NCI-H2081 treated with DMSO at 0.1 percent for 48 hours (cell line): ENCODE data around the gene GSPT2.
"Not testable (repeated sequence)": the region's sequence is repeated elsewhere in the genome, so short reads cannot be mapped to it uniquely, and the experiment has no call there.

ENCODE experiments used
- DNase-seq: peaks from one replicate; lab custom pipeline; 2025; lab: John Stamatoyannopoulos, UW

The GSPT2 gene

DNA sequence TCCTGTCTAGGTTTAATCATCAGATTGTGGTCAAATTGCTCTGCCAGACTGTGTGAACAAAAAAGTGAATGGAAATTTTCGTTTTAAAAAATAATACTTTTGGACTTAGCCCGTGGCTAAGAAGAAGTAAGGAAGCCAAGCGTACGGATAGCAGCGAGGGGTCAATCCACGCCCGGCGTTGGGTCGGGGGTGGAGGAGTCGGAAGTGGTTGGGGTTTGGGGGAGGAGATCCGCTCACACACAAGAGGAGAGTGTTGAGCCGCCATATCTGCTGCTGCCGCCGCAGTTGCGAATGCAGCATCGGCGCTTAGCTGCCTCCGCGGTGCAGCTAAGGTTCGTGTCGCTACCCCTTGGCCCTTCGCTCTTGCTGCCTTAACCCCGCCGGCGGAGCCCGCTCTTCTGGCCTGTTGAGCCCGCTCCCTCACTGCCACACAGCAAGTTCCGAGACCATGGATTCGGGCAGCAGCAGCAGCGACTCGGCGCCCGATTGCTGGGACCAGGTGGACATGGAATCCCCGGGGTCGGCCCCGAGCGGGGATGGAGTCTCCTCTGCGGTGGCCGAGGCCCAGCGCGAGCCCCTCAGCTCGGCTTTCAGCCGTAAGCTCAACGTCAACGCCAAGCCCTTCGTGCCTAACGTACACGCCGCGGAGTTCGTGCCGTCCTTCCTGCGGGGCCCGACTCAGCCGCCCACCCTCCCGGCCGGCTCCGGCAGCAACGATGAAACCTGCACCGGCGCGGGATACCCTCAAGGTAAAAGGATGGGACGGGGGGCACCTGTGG, at the start of gene GSPT2:
TSS of gene GSPT2 (plus strand) at position 264 of the 779 bp plus-strand sequence. CDS start at position 449, 185 bp downstream.
- DNase-seq: no peak

DNA sequence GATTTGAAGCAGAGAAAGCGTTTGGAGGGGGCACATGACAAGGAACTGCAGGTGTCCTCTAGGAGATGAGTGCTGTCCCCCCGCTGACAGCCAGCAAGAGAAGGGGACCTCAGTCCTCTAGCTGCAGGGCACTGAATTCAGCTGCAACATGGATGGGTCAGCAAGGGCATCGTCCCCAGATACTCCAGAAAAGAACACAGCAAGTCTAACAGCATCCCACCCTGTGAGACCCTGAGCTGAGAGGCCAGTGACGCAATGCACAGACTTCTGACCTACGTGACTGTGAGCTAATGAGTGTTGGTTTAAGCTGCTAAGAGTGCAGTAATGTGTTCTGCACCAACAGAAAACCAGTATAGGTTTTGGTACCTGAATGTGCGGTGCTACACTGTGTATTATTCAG, 49.0 kb upstream of the GSPT2 start:
- no peak for DNase-seq

DNA sequence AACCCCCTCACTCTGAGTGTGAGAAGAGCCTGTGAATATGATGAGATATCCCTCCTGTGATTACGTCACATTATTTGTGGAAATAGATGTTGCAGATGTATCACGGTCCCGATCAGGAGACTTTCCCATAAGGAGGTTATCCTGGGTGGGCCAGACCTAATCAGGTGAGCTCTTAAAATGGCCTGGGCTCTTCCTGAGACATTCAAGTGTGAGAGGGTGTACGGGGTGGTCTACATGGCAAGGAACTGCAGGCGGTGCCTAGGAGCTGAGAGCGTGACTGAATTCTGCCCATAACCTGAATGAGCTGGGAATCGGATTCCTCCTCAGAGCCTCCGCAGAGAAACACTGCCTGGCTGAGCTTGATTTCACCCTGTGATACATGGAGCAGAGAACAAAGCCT, 45.8 kb upstream of the GSPT2 start:
- no peak for DNase-seq

- not testable (repeated sequence) for DNase-seq
Observed at GRCh38 chrX:51710277-51711164, 32.7 kb upstream of the GSPT2 start, which contains the start of gene CENPVL1. Gene CENPVL1, plus strand, starts transcription at chrX:51710512. Its CDS starts 0 bp downstream, at chrX:51710512.

GRCh38 chrX:51712943-51713647, 30.1 kb upstream of the GSPT2 start:
- DNase-seq: not testable (repeated sequence)

DNA sequence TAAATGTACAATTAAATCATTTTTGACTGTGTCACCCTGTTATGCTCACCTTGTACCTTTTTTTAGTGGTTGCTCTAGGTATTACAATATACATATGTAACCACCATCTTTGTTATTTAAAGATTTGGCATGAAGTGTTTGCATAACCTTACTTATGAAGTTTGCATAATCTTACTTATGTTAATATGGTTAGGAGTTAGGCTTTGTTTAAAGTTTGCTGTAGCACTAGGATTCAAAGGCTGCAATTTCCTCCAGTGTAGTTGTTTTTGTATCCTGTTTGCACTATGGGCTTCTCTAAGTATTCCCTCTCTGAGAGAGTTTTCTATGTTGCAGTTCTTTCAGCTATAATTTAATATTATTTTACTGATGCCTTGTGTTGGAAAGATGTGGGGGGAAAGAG, 15.0 kb upstream of the GSPT2 start:
- no peak for DNase-seq

GRCh38 chrX:51737091-51737490, 6.2 kb upstream of the GSPT2 start:
- no peak for DNase-seq

DNA sequence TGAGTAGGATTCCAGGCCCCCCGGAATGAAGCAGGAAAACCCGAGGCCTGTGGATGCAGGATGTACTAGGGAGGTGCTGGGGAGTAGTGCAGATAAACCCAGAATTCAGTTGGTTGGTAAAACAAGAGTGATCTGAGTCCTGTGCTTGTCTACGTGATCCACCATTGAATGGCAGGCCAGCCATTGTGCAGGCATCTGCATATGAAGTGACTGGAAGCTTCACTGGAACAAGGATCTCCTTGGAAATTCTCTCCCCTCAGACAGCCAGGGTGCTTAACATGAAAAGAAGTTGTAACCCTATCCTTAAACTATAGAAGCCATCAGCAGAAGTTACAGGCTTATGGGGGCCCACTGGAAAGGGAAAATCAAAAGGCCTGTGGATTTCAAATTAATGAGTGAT, 656 bp upstream of the GSPT2 start:
- no peak for DNase-seq

DNA sequence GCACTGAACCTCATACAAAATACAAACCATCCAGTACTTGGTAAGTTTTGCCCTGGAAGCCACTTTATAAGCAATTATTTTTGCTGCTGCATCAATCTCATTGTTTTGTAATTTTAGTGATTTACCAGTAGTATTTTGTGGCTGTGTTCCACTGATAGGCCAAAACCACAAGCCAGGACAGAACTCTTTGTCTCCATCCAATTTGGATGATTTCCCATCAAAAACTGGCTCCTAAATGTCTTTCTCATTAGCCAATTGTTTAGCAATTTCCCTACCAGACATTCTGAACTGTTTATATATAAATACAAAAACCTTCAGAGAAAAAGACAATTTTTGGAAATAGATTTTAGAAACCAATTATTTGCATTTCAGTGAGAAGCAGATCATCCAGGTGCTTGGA, 4.4 kb downstream of the GSPT2 start:
- DNase-seq: no peak

- DNase-seq: no peak
Observed at GRCh38 chrX:51759055-51759839, 16.0 kb downstream of the GSPT2 start.

DNA sequence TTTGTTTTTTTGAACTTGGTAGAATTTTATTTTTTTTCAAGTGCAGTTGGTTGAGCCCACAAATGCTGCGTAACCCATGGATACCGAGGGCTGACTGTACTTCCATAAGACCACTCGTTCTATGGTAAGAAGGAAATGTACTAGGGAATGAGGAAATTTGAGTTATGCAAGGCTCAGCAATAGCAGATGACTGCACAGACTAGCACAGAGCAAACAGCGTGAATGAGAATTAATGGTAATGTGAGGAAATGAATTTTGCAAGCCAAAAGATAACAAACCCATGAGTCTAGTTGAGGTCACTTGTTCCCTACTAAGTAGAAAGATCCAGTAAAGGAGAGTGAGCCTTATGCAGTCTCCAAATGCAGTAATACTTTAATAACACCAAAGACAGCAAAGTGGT, 17.4 kb downstream of the GSPT2 start:
- DNase-seq: no peak

- DNase-seq: no peak
Observed at GRCh38 chrX:51766546-51766945, 23.3 kb downstream of the GSPT2 start.

GRCh38 chrX:51776851-51777250, 33.6 kb downstream of the GSPT2 start:
- no peak for DNase-seq

GRCh38 chrX:51779306-51779705, 36.1 kb downstream of the GSPT2 start:
- no peak for DNase-seq

DNA sequence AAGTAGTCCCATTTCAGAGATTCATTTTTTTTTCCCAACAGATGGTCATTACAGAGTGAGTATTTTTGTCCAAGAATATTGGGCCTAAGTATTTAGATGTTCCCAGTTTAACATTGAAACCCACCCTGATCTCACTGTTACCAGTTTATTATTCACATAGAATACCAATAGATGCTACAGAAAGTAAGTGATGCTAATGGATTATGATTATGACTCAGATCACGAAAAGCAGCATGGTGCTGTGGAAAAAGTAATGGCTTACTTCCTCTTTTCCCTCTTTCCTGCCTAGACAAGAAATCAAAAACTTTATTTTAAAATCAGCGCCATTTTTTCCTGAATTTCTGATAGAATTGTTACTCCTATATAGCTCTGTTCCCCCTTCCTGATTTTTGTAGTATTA, 51.9 kb downstream of the GSPT2 start:
- DNase-seq: no peak
